ENCODE measurements around the gene PEX13.

The PEX13 gene

DNA sequence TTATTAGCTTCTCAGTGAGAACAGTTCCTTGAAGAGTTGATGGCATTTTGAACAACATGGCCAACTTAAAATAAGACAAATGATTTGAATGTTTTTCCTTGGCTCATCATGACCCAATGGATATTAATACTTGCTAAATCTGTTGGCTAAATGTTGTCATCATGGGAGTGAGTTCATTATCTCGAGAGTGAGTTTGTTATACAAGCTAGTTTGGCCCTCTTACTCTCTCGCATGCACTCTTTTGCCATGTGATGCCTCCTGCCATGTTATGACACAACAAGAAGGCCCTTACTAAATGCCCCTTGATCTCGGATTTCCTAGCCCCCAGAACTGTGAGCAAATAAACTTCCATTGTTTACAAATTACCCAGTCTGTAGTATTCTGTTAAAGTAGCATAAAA is 25.3 kb downstream of the PEX13 start:
- TF ChIP-seq, protein P1, sequence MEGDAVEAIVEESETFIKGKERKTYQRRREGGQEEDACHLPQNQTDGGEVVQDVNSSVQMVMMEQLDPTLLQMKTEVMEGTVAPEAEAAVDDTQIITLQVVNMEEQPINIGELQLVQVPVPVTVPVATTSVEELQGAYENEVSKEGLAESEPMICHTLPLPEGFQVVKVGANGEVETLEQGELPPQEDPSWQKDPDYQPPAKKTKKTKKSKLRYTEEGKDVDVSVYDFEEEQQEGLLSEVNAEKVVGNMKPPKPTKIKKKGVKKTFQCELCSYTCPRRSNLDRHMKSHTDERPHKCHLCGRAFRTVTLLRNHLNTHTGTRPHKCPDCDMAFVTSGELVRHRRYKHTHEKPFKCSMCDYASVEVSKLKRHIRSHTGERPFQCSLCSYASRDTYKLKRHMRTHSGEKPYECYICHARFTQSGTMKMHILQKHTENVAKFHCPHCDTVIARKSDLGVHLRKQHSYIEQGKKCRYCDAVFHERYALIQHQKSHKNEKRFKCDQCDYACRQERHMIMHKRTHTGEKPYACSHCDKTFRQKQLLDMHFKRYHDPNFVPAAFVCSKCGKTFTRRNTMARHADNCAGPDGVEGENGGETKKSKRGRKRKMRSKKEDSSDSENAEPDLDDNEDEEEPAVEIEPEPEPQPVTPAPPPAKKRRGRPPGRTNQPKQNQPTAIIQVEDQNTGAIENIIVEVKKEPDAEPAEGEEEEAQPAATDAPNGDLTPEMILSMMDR (IDR thresholded peaks at IDR 0.05; ENCODE audit: poor library complexity, severe bottlenecking) = no peak

GRCh38 chr2:61044636-61045035 is 27.1 kb downstream of the PEX13 start:
- H3K36me3 ChIP-seq (ENCODE audit: low read depth) = peaks cover 62% of the 10 kb centered on the region
- TF ChIP-seq, protein P1 (IDR thresholded peaks at IDR 0.05; ENCODE audit: poor library complexity, severe bottlenecking) = no peak
- H3K27me3 ChIP-seq (ENCODE audit: insufficient read depth, poor library complexity, severe bottlenecking) = no peaks in the 10 kb centered on the region
- ATAC-seq (ENCODE audit: low read depth) (no peak), DNase-seq (ENCODE audit: low spot score) (no peak)
- H3K9me3 ChIP-seq (ENCODE audit: severe bottlenecking) = no peaks in the 10 kb centered on the region
- H3K27ac ChIP-seq (ENCODE audit: poor library complexity, severe bottlenecking) = no peak overlapping the region
- no peak overlapping the region for H3K4me3 ChIP-seq (ENCODE audit: severe bottlenecking)
- H3K4me1 ChIP-seq (ENCODE audit: insufficient read depth, poor library complexity, severe bottlenecking) = no peaks in the 10 kb centered on the region

More for the DNA sequence above, 25.3 kb downstream of the PEX13 start:
- no peaks in the 10 kb centered on the region for H3K9me3 ChIP-seq (ENCODE audit: severe bottlenecking)
- no peak for ATAC-seq (ENCODE audit: low read depth)
- H3K4me1 ChIP-seq (ENCODE audit: insufficient read depth, poor library complexity, severe bottlenecking) = no peaks in the 10 kb centered on the region
- DNase-seq (ENCODE audit: low spot score) = no peak
- H3K4me3 ChIP-seq (ENCODE audit: severe bottlenecking) = no peak overlapping the region
- no peak overlapping the region for H3K27ac ChIP-seq (ENCODE audit: poor library complexity, severe bottlenecking)
- H3K36me3 ChIP-seq (ENCODE audit: low read depth) = peaks cover 44% of the 10 kb centered on the region
- no peaks in the 10 kb centered on the region for H3K27me3 ChIP-seq (ENCODE audit: insufficient read depth, poor library complexity, severe bottlenecking)

- DNase-seq (ENCODE audit: low spot score) (no peak), ATAC-seq (ENCODE audit: low read depth) (no peak)
- Histone ChIP-seq H3K36me3 (ENCODE audit: low read depth) (peaks cover 68% of the 10 kb centered on the region), H3K4me3 (ENCODE audit: severe bottlenecking) (no peak overlapping the region), H3K9me3 (ENCODE audit: severe bottlenecking) (no peaks in the 10 kb centered on the region), H3K27me3 (ENCODE audit: insufficient read depth, poor library complexity, severe bottlenecking) (no peaks in the 10 kb centered on the region), H3K4me1 (ENCODE audit: insufficient read depth, poor library complexity, severe bottlenecking) (no peaks in the 10 kb centered on the region), H3K27ac (ENCODE audit: poor library complexity, severe bottlenecking) (no peak overlapping the region)
- TF ChIP-seq, protein P1 (IDR thresholded peaks at IDR 0.05; ENCODE audit: poor library complexity, severe bottlenecking) = no peak
Measured at GRCh38 chr2:61045226-61045625, 27.7 kb downstream of the PEX13 start.

GRCh38 chr2:61045999-61046398 is 28.5 kb downstream of the PEX13 start:
- Histone ChIP-seq H3K27me3 (ENCODE audit: insufficient read depth, poor library complexity, severe bottlenecking) (no peaks in the 10 kb centered on the region), H3K4me1 (ENCODE audit: insufficient read depth, poor library complexity, severe bottlenecking) (no peaks in the 10 kb centered on the region), H3K4me3 (ENCODE audit: severe bottlenecking) (no peak overlapping the region), H3K9me3 (ENCODE audit: severe bottlenecking) (no peaks in the 10 kb centered on the region), H3K27ac (ENCODE audit: poor library complexity, severe bottlenecking) (no peak overlapping the region), H3K36me3 (ENCODE audit: low read depth) (peaks cover 75% of the 10 kb centered on the region)
- DNase-seq (ENCODE audit: low spot score) = no peak
- TF ChIP-seq, protein P1 (IDR thresholded peaks at IDR 0.05; ENCODE audit: poor library complexity, severe bottlenecking) = no peak
- ATAC-seq (ENCODE audit: low read depth) = no peak

- no peaks in the 10 kb centered on the region for H3K4me1 ChIP-seq (ENCODE audit: insufficient read depth, poor library complexity, severe bottlenecking)
- H3K4me3 ChIP-seq (ENCODE audit: severe bottlenecking) = no peak overlapping the region
- peaks cover 46% of the 10 kb centered on the region for H3K36me3 ChIP-seq (ENCODE audit: low read depth)
- no peaks in the 10 kb centered on the region for H3K9me3 ChIP-seq (ENCODE audit: severe bottlenecking)
- TF ChIP-seq, protein P1 (IDR thresholded peaks at IDR 0.05; ENCODE audit: poor library complexity, severe bottlenecking) = no peak
- H3K27ac ChIP-seq (ENCODE audit: poor library complexity, severe bottlenecking) = no peak overlapping the region
- ATAC-seq (ENCODE audit: low read depth) = no peak
- no peaks in the 10 kb centered on the region for H3K27me3 ChIP-seq (ENCODE audit: insufficient read depth, poor library complexity, severe bottlenecking)
- no peak for DNase-seq (ENCODE audit: low spot score)
Measured at GRCh38 chr2:61055557-61055956, 38.0 kb downstream of the PEX13 start.

Measured in RWPE2 (cell line).